ENCODE results near the gene FLAD1. TPM values are rescaled to one million over a fixed set of nuclear protein-coding genes. Genes with fewer than 3 reads are reported as not detected.

Gene FLAD1
- total and polyA plus RNA-seq, 2 of the 8 experiments (the other 6 are each of a cell fraction or from before 2014, with no cell fraction given) = 104 to 143 TPM

- FAIRE-seq (no peak), DNase-seq (ENCODE audit: low read depth in 1 of 2, low spot score in 2 of 2) (no peak)
- no peak overlapping the region for H3K18ac ChIP-seq (ENCODE audit: extremely low read depth, low read length)
- POLR2A ChIA-PET (ENCODE audit: partially characterized antibody) = interaction anchor here (1.0 to 6.0 kb wide), 5 partner anchors 9 to 53 kb away, joined by 3 to 22 read pairs (median 4); partner anchors contain the start of genes PMVK and PYGO2
- no peak overlapping the region for H3K4me3 ChIP-seq (ENCODE audit: extremely low read depth in 1 of 4, insufficient read depth in 2 of 4, low read depth in 3 of 4, low read length in 4 of 4)
- H2BK5ac ChIP-seq (ENCODE audit: low read depth, low read length) = no peak overlapping the region
- no peak overlapping the region for H3K56ac ChIP-seq (replicated peaks; ENCODE audit: insufficient read length, low read depth, low read length)
- no peaks in the 10 kb centered on the region for H3K23me2 ChIP-seq (ENCODE audit: low read depth, low read length)
- no peak overlapping the region for H4K91ac ChIP-seq (replicated peaks; ENCODE audit: insufficient read length, low read length)
- H3K36me3 ChIP-seq (ENCODE audit: control insufficient read depth in 2 of 4, insufficient read depth in 4 of 4, low read length in 3 of 4) = peaks cover 0 to 4% (median 0%) of the 10 kb centered on the region in 4 experiments; a peak in 1 of 8 replicates
- H2BK15ac ChIP-seq (ENCODE audit: low read length) = no peak overlapping the region
- H2AK5ac ChIP-seq (ENCODE audit: low read depth, low read length) = no peak overlapping the region
- no peak overlapping the region for H2BK120ac ChIP-seq (replicated peaks; ENCODE audit: low read depth, low read length)
- H3K27me3 ChIP-seq (replicated peaks in 1 of 4; ENCODE audit: control insufficient read depth in 3 of 4, extremely low read depth in 1 of 4, insufficient read depth in 3 of 4, low read length in 3 of 4) = no peaks in the 10 kb centered on the region
- no peak overlapping the region for H3K14ac ChIP-seq (ENCODE audit: insufficient read length)
- no peak overlapping the region for H3K27ac ChIP-seq (ENCODE audit: low read depth, low read length)
- H4K8ac ChIP-seq (ENCODE audit: extremely low read depth, insufficient read depth, low read length) = no peak overlapping the region
- no peak overlapping the region for H2BK12ac ChIP-seq (ENCODE audit: low read depth, low read length)
- H3K4ac ChIP-seq (replicated peaks; ENCODE audit: insufficient read length, low read depth, low read length) = no peak overlapping the region
- 91% methylated on average over 16 of the region's 17 CpGs; no CpG with 5 or more reads in 1 of the 2 experiments for WGBS, 2 experiments (ENCODE audit: extremely low coverage in 1 of 2, insufficient coverage in 1 of 2, insufficient read length in 1 of 2, insufficient replicate concordance in 2 of 2, low coverage in 1 of 2, low lambda C conversion rate in 2 of 2, missing lambda C conversion rate in 1 of 2)
- peaks cover 0 to 2% of the 10 kb centered on the region in 2 experiments for H4K20me1 ChIP-seq (replicated peaks in 1 of 2; ENCODE audit: control insufficient read depth in 1 of 2, insufficient read depth in 2 of 2, low read length in 2 of 2)
- H3K23ac ChIP-seq (ENCODE audit: insufficient read length) = no peak overlapping the region
- H4K5ac ChIP-seq (ENCODE audit: insufficient read length, low read depth, low read length) = no peak overlapping the region
- no peak overlapping the region for H2BK20ac ChIP-seq (ENCODE audit: low read length)
- no peaks in the 10 kb centered on the region for H3K9me3 ChIP-seq (ENCODE audit: insufficient read depth in 2 of 2, low read depth in 1 of 2, low read length in 1 of 2)
- H3K4me2 ChIP-seq (ENCODE audit: insufficient read depth in 1 of 2, low read depth in 2 of 2, low read length in 2 of 2) = no peak overlapping the region
- CTCF ChIA-PET (ENCODE audit: partially characterized antibody) = interaction anchor here (0.9 to 1.7 kb wide), 8 partner anchors 14 to 173 kb away, joined by 3 to 5 read pairs (median 3); partner anchors contain the start of gene SHC1
- peaks cover 0 to 4% (median under 1%) of the 10 kb centered on the region in 4 experiments; a peak in 2 of 7 replicates for H3K4me1 ChIP-seq (replicated peaks in 1 of 4; ENCODE audit: control insufficient read depth in 3 of 4, insufficient read depth in 4 of 4, low read length in 3 of 4)
- no peaks in the 10 kb centered on the region for H3K79me1 ChIP-seq (ENCODE audit: low read depth, low read length)
- no peaks in the 10 kb centered on the region for H3K79me2 ChIP-seq (ENCODE audit: control insufficient read depth in 1 of 2, insufficient read depth in 2 of 2, low read length in 2 of 2)
- no peak overlapping the region for H3K9ac ChIP-seq (replicated peaks in 1 of 4; ENCODE audit: extremely low read depth in 1 of 4, low read depth in 3 of 4, low read length in 3 of 4)
- H2AFZ ChIP-seq (ENCODE audit: low read length) = no peak overlapping the region
- no peak for TF ChIP-seq USF2 (IDR thresholded peaks at IDR 0.05; ENCODE audit: low read length)
- TF ChIP-seq GTF2F1 (IDR thresholded peaks at IDR 0.05; ENCODE audit: borderline replicate concordance, low read depth, low read length) = no peak
- TF ChIP-seq MAX (IDR thresholded peaks at IDR 0.05) = no peak
- TF ChIP-seq E2F6 (IDR thresholded peaks at IDR 0.05) = no peak
- TF ChIP-seq RAD21 (IDR thresholded peaks at IDR 0.05 in 1 of 2, conservative IDR thresholded peaks at IDR 0.05 in 1 of 2; ENCODE audit: low read depth in 2 of 2, low read length in 2 of 2) = no peak
- no peak for TF ChIP-seq BRCA1 (IDR thresholded peaks at IDR 0.05; ENCODE audit: low read depth, low read length)
- no peak for TF ChIP-seq HDAC6 (IDR thresholded peaks at IDR 0.05; ENCODE audit: low read depth, low read length)
Measured at GRCh38 chr1:154945962-154946850, 36.9 kb upstream of the FLAD1 start.

Data from H1 (cell line).